ENCODE results near the gene UBE2Z.

DNA sequence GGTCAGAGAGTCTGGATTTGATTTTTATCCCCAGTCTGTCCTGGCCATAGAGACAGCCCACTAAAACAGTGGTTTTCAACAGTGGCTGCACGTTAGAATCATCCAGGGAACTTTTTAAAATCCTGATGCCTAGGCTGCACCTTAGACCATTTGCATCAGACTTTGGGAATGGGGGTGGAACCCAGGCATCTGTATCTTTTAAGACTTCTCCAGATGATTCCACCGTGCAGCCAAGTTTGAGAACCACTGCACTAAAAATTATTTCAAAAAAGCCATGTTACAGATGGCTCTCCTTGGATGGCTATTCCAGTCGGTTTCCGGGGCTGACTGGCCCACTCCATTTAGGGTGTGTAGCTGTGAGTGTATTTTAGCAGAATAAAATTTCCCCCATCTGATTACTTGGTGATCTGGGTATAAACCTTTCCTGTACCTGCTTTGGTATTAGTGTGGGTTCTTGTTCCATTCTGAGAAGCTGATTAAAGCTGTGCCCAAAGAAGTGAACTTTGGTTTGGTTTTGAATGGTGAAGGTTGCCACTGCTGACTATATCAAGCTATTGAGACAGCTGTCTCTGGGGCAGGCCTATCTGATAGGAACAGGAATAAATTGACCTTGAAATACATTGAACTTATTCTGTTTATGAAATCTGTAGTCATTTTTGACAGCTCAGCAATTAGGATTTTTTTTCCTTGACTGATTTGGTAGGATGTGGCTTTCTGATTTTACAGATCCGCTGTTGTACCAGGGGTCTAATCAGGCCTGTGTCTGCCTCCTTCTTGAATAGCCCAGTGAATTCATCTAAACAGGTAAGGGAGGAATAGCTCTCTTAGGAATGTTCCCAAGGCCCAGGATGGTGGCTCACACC lies 14.3 kb upstream of the UBE2Z start:
- TF ChIP-seq POLR2AphosphoS5 (IDR thresholded peaks at IDR 0.05; ENCODE audit: borderline replicate concordance, low read depth, low read length) (no peak), EZH2 (IDR thresholded peaks at IDR 0.05) (no peak)

Measured in SK-N-MC (cell line).